WTC11 (cell line): Measurements from ENCODE around the gene CHPF. TPM values are rescaled to one million over a fixed set of nuclear protein-coding genes. Genes with fewer than 3 reads are reported as not detected.

ENCODE experiments used
- ATAC-seq: fragments of 200-7000 bp; cut with Tn5 transposase; 2 replicates; pipeline ENCODE4 v1.10.0; 2021; ENCODE audit warnings: mild to moderate bottlenecking, moderate library complexity
- CTCF ChIA-PET: fragments of 300-600 bp; sonication (Branson Sonifier 250); formaldehyde crosslinking; loops from one replicate; lab custom pipeline; 2021; ENCODE audit warnings: antibody characterized with exemption; lab: Charles Lee
- POLR2A ChIA-PET: fragments of 350-600 bp; sonication (Branson Sonifier 250); formaldehyde crosslinking; loops from one replicate; lab custom pipeline; 2021; ENCODE audit warnings: antibody characterized with exemption; lab: Charles Lee
- DNase-seq: peaks from one replicate; pipeline ENCODE4 v3.0.0; 2021; ENCODE audit warnings: low spot score
- H3K27ac Mint-ChIP-seq: 2 replicates; pipeline ENCODE4 v1.8.0; 2021; ENCODE audit warnings: mixed read lengths
- H3K27me3 Mint-ChIP-seq: 2 replicates; pipeline ENCODE4 v1.8.0; 2021; ENCODE audit warnings: low read depth, mild to moderate bottlenecking, moderate library complexity, mixed read lengths
- H3K36me3 Mint-ChIP-seq: 2 replicates; pipeline ENCODE4 v1.8.0; 2021; ENCODE audit warnings: mixed read lengths
- H3K4me1 Mint-ChIP-seq: 2 replicates; pipeline ENCODE4 v1.8.0; 2022; ENCODE audit warnings: mixed read lengths
- H3K4me3 Mint-ChIP-seq: 2 replicates; pipeline ENCODE4 v1.8.0; 2021; ENCODE audit warnings: mild to moderate bottlenecking, moderate library complexity, mixed read lengths
- H3K9me3 Mint-ChIP-seq: 2 replicates; pipeline ENCODE4 v1.8.0; 2021; ENCODE audit warnings: mixed read lengths
- ATF1 ChIP-seq: sonication (generic); formaldehyde crosslinking; IDR thresholded peaks from 2 replicates; pipeline ENCODE4 v1.8.1; 2023; ENCODE audit warnings: mild to moderate bottlenecking, moderate library complexity, missing genetic modification reagents
- ESRRA ChIP-seq: sonication (generic); formaldehyde crosslinking; IDR thresholded peaks from 2 replicates; pipeline ENCODE4 v1.8.1; 2022; ENCODE audit warnings: mild to moderate bottlenecking, missing genetic modification reagents, borderline replicate concordance
- ETV6 ChIP-seq: sonication (generic); formaldehyde crosslinking; IDR thresholded peaks from 2 replicates; pipeline ENCODE4 v1.8.1; 2022; ENCODE audit warnings: mild to moderate bottlenecking, missing genetic modification reagents
- FOXJ3 ChIP-seq: sonication (generic); formaldehyde crosslinking; IDR thresholded peaks from 2 replicates; pipeline ENCODE4 v1.9.0; 2021; ENCODE audit warnings: missing genetic modification reagents, mild to moderate bottlenecking, borderline replicate concordance
- FOXK1 ChIP-seq: sonication (generic); formaldehyde crosslinking; IDR thresholded peaks from 2 replicates; pipeline ENCODE4 v1.8.0; 2022; ENCODE audit warnings: mild to moderate bottlenecking, moderate library complexity, missing genetic modification reagents
- GTF2I ChIP-seq: fragments of 250-450 bp; sonication (Bioruptor Pico); conservative IDR thresholded peaks from 2 replicates; pipeline ENCODE4 v1.4.0; 2021; ENCODE audit warnings: mild to moderate bottlenecking
- JUN ChIP-seq: sonication (generic); formaldehyde crosslinking; IDR thresholded peaks from 2 replicates; pipeline ENCODE4 v1.8.0; 2023; ENCODE audit warnings: mild to moderate bottlenecking, missing genetic modification reagents
- NFE2L1 ChIP-seq: sonication (generic); formaldehyde crosslinking; IDR thresholded peaks from 2 replicates; pipeline ENCODE4 v1.8.1; 2023; ENCODE audit warnings: missing genetic modification reagents
- TEAD1 ChIP-seq: sonication (generic); formaldehyde crosslinking; IDR thresholded peaks from 2 replicates; pipeline ENCODE4 v1.8.0; 2022; ENCODE audit warnings: mild to moderate bottlenecking, missing genetic modification reagents
- TP53 ChIP-seq: sonication (generic); formaldehyde crosslinking; IDR thresholded peaks from 2 replicates; pipeline ENCODE4 v1.8.1; 2023; ENCODE audit warnings: mild to moderate bottlenecking, missing genetic modification reagents
- ZBTB21 ChIP-seq: sonication (generic); formaldehyde crosslinking; IDR thresholded peaks from 2 replicates; pipeline ENCODE4 v1.8.1; 2023; ENCODE audit warnings: mild to moderate bottlenecking, missing genetic modification reagents, borderline replicate concordance
- ZNF423 ChIP-seq: fragments of 250-450 bp; sonication (Bioruptor Pico); IDR thresholded peaks from 2 replicates; pipeline ENCODE4 v2.1.2; 2022; ENCODE audit warnings: mild to moderate bottlenecking, moderate library complexity
- total RNA-seq: library from RNA; stranded (reverse); gene quantifications from 3 replicates; pipeline ENCODE4 v1.2.3, GENCODE V29; 2021
- TF ChIP-seq, protein P1 (sequence below): sonication (generic); formaldehyde crosslinking; IDR thresholded peaks from 2 replicates; pipeline ENCODE4 v1.8.0; 2023; ENCODE audit warnings: missing genetic modification reagents
- TF ChIP-seq, protein P2 (sequence below): sonication (generic); formaldehyde crosslinking; IDR thresholded peaks from 2 replicates; pipeline ENCODE4 v1.8.0; 2023; ENCODE audit warnings: missing genetic modification reagents, mild to moderate bottlenecking, borderline replicate concordance
- TF ChIP-seq, protein P3 (sequence below): sonication (generic); formaldehyde crosslinking; IDR thresholded peaks from 2 replicates; pipeline ENCODE4 v1.8.1; 2023; ENCODE audit warnings: mild to moderate bottlenecking, missing genetic modification reagents
- TF ChIP-seq, protein P4 (sequence below): sonication (generic); formaldehyde crosslinking; IDR thresholded peaks from 2 replicates; pipeline ENCODE4 v1.8.1; 2023; ENCODE audit warnings: mild to moderate bottlenecking, missing genetic modification reagents, moderate library complexity
- TF ChIP-seq, protein P5 (sequence below): sonication (generic); formaldehyde crosslinking; conservative IDR thresholded peaks from 2 replicates; pipeline ENCODE4 v1.8.1; 2022; ENCODE audit warnings: mild to moderate bottlenecking, missing genetic modification reagents
- TF ChIP-seq, protein P6 (sequence below): fragments of 250-450 bp; sonication (Bioruptor Pico); IDR thresholded peaks from 2 replicates; pipeline ENCODE4 v1.8.0; 2021; ENCODE audit warnings: mild to moderate bottlenecking
- TF ChIP-seq, protein P7 (sequence below): sonication (generic); formaldehyde crosslinking; IDR thresholded peaks from 2 replicates; pipeline ENCODE4 v1.8.0; 2022; ENCODE audit warnings: mild to moderate bottlenecking, missing genetic modification reagents

CHPF gene
- total RNA-seq, 1 experiment from 2014 or later: 97.0 TPM

DNA sequence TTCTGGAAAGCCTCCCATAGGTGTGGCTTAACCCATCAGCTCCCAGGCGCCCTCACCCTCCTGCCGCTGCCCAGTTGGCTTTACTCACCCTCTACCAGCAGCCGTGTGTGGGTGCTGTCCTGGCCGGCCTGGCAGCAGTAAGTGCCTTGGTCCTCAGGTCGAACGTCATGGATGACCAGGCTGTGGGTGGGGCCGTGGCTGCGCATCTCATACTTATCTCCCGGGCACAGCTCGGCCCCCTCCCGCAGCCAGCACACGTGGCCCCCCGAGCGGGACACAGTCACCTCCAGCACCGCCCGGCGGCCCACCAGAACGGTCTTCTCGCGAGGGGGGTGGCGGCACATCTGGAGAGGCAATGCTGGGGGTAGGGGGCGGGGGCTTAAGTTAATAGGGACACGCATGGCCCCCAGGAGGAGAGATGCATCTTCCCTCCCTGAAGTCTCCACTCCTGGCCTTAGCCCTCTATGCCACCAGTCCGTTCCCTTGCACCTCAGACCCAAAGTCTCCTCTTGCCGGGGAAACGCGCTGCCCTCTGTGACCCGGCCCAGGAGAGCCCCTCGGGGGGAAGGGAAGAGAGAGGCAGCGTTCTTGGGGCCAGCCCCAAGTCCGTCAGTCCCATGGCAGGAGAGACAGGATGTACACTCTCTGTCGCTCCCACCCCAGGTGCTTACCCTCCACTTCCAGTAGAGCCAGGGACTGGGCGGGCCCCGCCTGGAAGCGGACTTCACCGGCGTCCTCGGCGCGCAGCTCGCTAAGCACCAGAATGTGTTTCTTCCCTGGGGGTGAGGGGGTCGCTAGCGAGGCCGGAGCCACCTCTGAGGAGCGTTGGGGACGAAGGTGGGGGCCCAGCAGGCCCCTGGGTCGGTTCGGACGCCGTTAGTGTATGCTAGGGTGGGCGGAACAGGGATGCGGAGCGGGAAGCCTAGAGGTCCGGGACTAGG is 8.1 kb upstream of the CHPF start (continued):
- TF ChIP-seq, protein P1, sequence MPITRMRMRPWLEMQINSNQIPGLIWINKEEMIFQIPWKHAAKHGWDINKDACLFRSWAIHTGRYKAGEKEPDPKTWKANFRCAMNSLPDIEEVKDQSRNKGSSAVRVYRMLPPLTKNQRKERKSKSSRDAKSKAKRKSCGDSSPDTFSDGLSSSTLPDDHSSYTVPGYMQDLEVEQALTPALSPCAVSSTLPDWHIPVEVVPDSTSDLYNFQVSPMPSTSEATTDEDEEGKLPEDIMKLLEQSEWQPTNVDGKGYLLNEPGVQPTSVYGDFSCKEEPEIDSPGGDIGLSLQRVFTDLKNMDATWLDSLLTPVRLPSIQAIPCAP: no peak
- TF ChIP-seq, protein P2, sequence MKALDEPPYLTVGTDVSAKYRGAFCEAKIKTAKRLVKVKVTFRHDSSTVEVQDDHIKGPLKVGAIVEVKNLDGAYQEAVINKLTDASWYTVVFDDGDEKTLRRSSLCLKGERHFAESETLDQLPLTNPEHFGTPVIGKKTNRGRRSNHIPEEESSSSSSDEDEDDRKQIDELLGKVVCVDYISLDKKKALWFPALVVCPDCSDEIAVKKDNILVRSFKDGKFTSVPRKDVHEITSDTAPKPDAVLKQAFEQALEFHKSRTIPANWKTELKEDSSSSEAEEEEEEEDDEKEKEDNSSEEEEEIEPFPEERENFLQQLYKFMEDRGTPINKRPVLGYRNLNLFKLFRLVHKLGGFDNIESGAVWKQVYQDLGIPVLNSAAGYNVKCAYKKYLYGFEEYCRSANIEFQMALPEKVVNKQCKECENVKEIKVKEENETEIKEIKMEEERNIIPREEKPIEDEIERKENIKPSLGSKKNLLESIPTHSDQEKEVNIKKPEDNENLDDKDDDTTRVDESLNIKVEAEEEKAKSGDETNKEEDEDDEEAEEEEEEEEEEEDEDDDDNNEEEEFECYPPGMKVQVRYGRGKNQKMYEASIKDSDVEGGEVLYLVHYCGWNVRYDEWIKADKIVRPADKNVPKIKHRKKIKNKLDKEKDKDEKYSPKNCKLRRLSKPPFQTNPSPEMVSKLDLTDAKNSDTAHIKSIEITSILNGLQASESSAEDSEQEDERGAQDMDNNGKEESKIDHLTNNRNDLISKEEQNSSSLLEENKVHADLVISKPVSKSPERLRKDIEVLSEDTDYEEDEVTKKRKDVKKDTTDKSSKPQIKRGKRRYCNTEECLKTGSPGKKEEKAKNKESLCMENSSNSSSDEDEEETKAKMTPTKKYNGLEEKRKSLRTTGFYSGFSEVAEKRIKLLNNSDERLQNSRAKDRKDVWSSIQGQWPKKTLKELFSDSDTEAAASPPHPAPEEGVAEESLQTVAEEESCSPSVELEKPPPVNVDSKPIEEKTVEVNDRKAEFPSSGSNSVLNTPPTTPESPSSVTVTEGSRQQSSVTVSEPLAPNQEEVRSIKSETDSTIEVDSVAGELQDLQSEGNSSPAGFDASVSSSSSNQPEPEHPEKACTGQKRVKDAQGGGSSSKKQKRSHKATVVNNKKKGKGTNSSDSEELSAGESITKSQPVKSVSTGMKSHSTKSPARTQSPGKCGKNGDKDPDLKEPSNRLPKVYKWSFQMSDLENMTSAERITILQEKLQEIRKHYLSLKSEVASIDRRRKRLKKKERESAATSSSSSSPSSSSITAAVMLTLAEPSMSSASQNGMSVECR (CRISPR knock-in tag): peak; percentile 70; the same call in 1 of the 2 replicates
- TF ChIP-seq, all 79 proteins: peak for 4

DNA sequence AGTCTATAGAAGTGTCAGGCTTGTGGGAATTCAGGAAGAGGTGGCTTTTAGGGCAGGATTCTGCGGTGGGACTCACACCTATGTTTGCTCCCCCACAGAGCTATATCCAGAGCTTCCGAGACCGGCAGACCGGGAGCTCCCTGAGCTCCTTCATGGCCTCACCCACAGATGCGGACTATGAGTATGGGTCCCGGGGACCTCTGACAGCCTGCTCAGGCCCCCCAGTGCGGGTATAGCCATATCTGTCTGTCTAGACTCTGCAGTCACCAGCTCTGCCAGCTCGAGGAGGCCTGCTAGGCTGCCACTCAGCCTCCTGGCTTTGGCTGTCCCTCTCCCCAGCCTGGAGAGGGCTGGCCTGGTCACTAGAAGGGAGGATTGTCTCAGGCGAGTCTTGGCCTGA is 6.0 kb upstream of the CHPF start:
- no peak for TF ChIP-seq TEAD1
- no peak for TF ChIP-seq FOXJ3
- TF ChIP-seq, protein P3, sequence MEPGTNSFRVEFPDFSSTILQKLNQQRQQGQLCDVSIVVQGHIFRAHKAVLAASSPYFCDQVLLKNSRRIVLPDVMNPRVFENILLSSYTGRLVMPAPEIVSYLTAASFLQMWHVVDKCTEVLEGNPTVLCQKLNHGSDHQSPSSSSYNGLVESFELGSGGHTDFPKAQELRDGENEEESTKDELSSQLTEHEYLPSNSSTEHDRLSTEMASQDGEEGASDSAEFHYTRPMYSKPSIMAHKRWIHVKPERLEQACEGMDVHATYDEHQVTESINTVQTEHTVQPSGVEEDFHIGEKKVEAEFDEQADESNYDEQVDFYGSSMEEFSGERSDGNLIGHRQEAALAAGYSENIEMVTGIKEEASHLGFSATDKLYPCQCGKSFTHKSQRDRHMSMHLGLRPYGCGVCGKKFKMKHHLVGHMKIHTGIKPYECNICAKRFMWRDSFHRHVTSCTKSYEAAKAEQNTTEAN (CRISPR knock-in tag): no peak
- TF ChIP-seq, protein P4, sequence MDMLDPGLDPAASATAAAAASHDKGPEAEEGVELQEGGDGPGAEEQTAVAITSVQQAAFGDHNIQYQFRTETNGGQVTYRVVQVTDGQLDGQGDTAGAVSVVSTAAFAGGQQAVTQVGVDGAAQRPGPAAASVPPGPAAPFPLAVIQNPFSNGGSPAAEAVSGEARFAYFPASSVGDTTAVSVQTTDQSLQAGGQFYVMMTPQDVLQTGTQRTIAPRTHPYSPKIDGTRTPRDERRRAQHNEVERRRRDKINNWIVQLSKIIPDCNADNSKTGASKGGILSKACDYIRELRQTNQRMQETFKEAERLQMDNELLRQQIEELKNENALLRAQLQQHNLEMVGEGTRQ: no peak
- no peak for TF ChIP-seq ZBTB21 (CRISPR knock-in tag)
- TF ChIP-seq, protein P5, sequence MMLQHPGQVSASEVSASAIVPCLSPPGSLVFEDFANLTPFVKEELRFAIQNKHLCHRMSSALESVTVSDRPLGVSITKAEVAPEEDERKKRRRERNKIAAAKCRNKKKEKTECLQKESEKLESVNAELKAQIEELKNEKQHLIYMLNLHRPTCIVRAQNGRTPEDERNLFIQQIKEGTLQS (CRISPR knock-in tag): no peak
- TF ChIP-seq GTF2I (CRISPR knock-in tag): no peak
- no peak for TF ChIP-seq ZNF423
- Mint-ChIP-seq H3K27ac (no peak overlapping the region), H3K36me3 (peaks cover 11% of the 10 kb centered on the region), H3K4me1 (peaks cover 14% of the 10 kb centered on the region), H3K27me3 (peaks cover 53% of the 10 kb centered on the region), H3K9me3 (no peaks in the 10 kb centered on the region), H3K4me3 (no peak overlapping the region)
- DNase-seq: no peak
- ChIA-PET POLR2A (no interaction called here), CTCF (interaction anchor here (0.5 to 2.8 kb wide), 3 partner anchors 10 to 64 kb away, joined by 3 to 21 read pairs (median 4); no protein-coding TSS in a partner anchor)
- no peak for ATAC-seq

DNA sequence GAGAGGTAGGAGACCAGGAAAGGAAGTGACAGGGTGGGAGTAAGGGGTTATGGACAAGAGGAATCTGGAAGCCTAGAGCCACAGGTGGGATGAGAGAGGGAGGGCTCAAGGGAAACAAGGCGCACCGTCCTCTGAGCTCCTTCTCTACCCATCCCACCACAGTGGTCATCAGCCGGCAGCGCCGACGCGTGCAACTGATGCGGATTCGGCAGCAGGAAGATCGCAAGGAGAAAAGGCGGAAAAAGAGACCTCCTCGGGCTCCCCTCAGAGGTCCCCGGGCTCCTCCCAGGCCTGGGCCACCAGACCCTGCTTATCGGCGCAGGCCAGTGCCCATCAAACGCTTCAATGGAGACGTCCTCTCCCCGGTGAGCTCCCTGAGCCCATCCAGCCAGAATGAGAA is 5.4 kb upstream of the CHPF start:
- Mint-ChIP-seq H3K4me3 (no peak overlapping the region), H3K9me3 (no peaks in the 10 kb centered on the region)
- ATAC-seq: no peak
- TF ChIP-seq, protein P6, sequence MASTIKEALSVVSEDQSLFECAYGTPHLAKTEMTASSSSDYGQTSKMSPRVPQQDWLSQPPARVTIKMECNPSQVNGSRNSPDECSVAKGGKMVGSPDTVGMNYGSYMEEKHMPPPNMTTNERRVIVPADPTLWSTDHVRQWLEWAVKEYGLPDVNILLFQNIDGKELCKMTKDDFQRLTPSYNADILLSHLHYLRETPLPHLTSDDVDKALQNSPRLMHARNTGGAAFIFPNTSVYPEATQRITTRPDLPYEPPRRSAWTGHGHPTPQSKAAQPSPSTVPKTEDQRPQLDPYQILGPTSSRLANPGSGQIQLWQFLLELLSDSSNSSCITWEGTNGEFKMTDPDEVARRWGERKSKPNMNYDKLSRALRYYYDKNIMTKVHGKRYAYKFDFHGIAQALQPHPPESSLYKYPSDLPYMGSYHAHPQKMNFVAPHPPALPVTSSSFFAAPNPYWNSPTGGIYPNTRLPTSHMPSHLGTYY (CRISPR knock-in tag): no peak
- no peak for TF ChIP-seq ESRRA (CRISPR knock-in tag)
- no peak for TF ChIP-seq ETV6
- no peak for TF ChIP-seq ATF1 (CRISPR knock-in tag)
- TF ChIP-seq, protein P7, sequence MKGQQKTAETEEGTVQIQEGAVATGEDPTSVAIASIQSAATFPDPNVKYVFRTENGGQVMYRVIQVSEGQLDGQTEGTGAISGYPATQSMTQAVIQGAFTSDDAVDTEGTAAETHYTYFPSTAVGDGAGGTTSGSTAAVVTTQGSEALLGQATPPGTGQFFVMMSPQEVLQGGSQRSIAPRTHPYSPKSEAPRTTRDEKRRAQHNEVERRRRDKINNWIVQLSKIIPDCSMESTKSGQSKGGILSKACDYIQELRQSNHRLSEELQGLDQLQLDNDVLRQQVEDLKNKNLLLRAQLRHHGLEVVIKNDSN (CRISPR knock-in tag): no peak
- no peak for TF ChIP-seq JUN
- no peak for TF ChIP-seq TP53 (CRISPR knock-in tag)
- no peak for TF ChIP-seq FOXK1 (CRISPR knock-in tag)
- no peak for TF ChIP-seq NFE2L1 (CRISPR knock-in tag)
- TF ChIP-seq GTF2I (CRISPR knock-in tag): no peak
- TF ChIP-seq, all 79 proteins: peak for 0
- Mint-ChIP-seq H3K4me1 (peaks cover 18% of the 10 kb centered on the region), H3K27ac (no peak overlapping the region), H3K36me3 (peaks cover 11% of the 10 kb centered on the region), H3K27me3 (peaks cover 56% of the 10 kb centered on the region)
- ChIA-PET CTCF (interaction anchor here (0.6 to 2.8 kb wide), 2 partner anchors 11 to 65 kb away, joined by 4 to 21 read pairs; no protein-coding TSS in a partner anchor), POLR2A (no interaction called here)
- DNase-seq: no peak
